ENCODE results near the gene IRF2BPL. TPM values are rescaled to one million over a fixed set of nuclear protein-coding genes. Genes with fewer than 3 reads are reported as not detected.

The IRF2BPL gene
- 97.1 TPM for total RNA-seq
- 15.7 TPM for polyA plus RNA-seq (ENCODE audit: insufficient read depth, low read depth, low replicate concordance)
- long read RNA-seq, donor 1, full-length matches to known transcripts: 133 of 133 reads
- long read RNA-seq, donor 1, partial matches to known transcripts: 0 of 133 reads
- long read RNA-seq, donor 1, other reads (novel, unspliced or antisense): 0 of 133 reads
- long read RNA-seq, donor 2, full-length matches to known transcripts: 114 of 114 reads
- long read RNA-seq, donor 2, partial matches to known transcripts: 0 of 114 reads
- long read RNA-seq, donor 2, other reads (novel, unspliced or antisense): 0 of 114 reads
- long read RNA-seq, donor 3, full-length matches to known transcripts: 202 of 202 reads
- long read RNA-seq, donor 3, partial matches to known transcripts: 0 of 202 reads
- long read RNA-seq, donor 3, other reads (novel, unspliced or antisense): 0 of 202 reads
- long read RNA-seq, donor 4, full-length matches to known transcripts: 103 of 103 reads
- long read RNA-seq, donor 4, partial matches to known transcripts: 0 of 103 reads
- long read RNA-seq, donor 4, other reads (novel, unspliced or antisense): 0 of 103 reads
- long read RNA-seq, donor 5, full-length matches to known transcripts: 11 of 11 reads
- long read RNA-seq, donor 5, partial matches to known transcripts: 0 of 11 reads
- long read RNA-seq, donor 5, other reads (novel, unspliced or antisense): 0 of 11 reads
- long read RNA-seq, donor 6, full-length matches to known transcripts: 61 of 61 reads
- long read RNA-seq, donor 6, partial matches to known transcripts: 0 of 61 reads
- long read RNA-seq, donor 6, other reads (novel, unspliced or antisense): 0 of 61 reads
- long read RNA-seq, donor 7, full-length matches to known transcripts: 75 of 76 reads
- long read RNA-seq, donor 7, partial matches to known transcripts: 0 of 76 reads
- long read RNA-seq, donor 7, other reads (novel, unspliced or antisense): 1 of 76 reads
- long read RNA-seq, donor 8, full-length matches to known transcripts: 145 of 145 reads
- long read RNA-seq, donor 8, partial matches to known transcripts: 0 of 145 reads
- long read RNA-seq, donor 8, other reads (novel, unspliced or antisense): 0 of 145 reads
- long read RNA-seq, donor 9, full-length matches to known transcripts: 82 of 82 reads
- long read RNA-seq, donor 9, partial matches to known transcripts: 0 of 82 reads
- long read RNA-seq, donor 9, other reads (novel, unspliced or antisense): 0 of 82 reads
- long read RNA-seq, donor 10, full-length matches to known transcripts: 137 of 137 reads
- long read RNA-seq, donor 10, partial matches to known transcripts: 0 of 137 reads
- long read RNA-seq, donor 10, other reads (novel, unspliced or antisense): 0 of 137 reads

GRCh38 chr14:77028384-77029231 lies at the start of gene IRF2BPL:
IRF2BPL (minus strand) TSS chr14:77028708; CDS start chr14:77027792, 916 bp downstream.
- intact Hi-C loops (cut with DNase I): no loop called here
- H3K27me3 ChIP-seq (ENCODE audit: control insufficient read depth, insufficient read depth, low read length): no peaks in the 10 kb centered on the region
- peak within 1 kb of the TSS; percentile 75 to 86 (median 76) for H3K4me3 ChIP-seq (ENCODE audit: low read length in 3 of 3)
- peaks cover 15 to 42% (median 33%) of the 10 kb centered on the region in 3 donors for H3K4me1 ChIP-seq (ENCODE audit: control insufficient read depth in 2 of 3, insufficient read depth in 2 of 3, low read depth in 1 of 3, low read length in 3 of 3)
- peak within 1 kb of the TSS; percentile 64 to 93 (median 93) for H3K9ac ChIP-seq (ENCODE audit: low read length in 3 of 3)
- peaks cover 0 to 14% (median 2%) of the 10 kb centered on the region in 3 donors for H3K36me3 ChIP-seq (ENCODE audit: control insufficient read depth in 2 of 3, insufficient read depth in 3 of 3, low read length in 3 of 3)
- no peaks in the 10 kb centered on the region for H3K9me3 ChIP-seq (ENCODE audit: control insufficient read depth in 2 of 3, insufficient read depth in 1 of 3, low read length in 3 of 3)
- FAIRE-seq: no peak
- peak within 1 kb of the TSS; percentile 99 for H3K27ac ChIP-seq (ENCODE audit: low read depth in 2 of 2, low read length in 2 of 2)
- TF ChIP-seq CTCF (IDR thresholded peaks at IDR 0.05; ENCODE audit: borderline replicate concordance, extremely low read depth, insufficient read depth): no peak
- DNase-seq: peak; percentile 98 to 100 (median 99)

- Histone ChIP-seq H3K9ac (ENCODE audit: low read length in 3 of 3) (no peak overlapping the region), H3K4me3 (ENCODE audit: low read length in 3 of 3) (peak overlapping the region in 1 of 3 donors; percentile 25), H3K9me3 (ENCODE audit: control insufficient read depth in 2 of 3, insufficient read depth in 1 of 3, low read length in 3 of 3) (no peaks in the 10 kb centered on the region), H3K27me3 (ENCODE audit: control insufficient read depth, insufficient read depth, low read length) (no peaks in the 10 kb centered on the region), H3K4me1 (ENCODE audit: control insufficient read depth in 2 of 3, insufficient read depth in 2 of 3, low read depth in 1 of 3, low read length in 3 of 3) (peaks cover 0 to 8% (median 4%) of the 10 kb centered on the region in 3 donors), H3K36me3 (ENCODE audit: control insufficient read depth in 2 of 3, insufficient read depth in 3 of 3, low read length in 3 of 3) (no peaks in the 10 kb centered on the region), H3K27ac (ENCODE audit: low read depth in 2 of 2, low read length in 2 of 2) (peak overlapping the region; percentile 47 to 86)
- no peak for DNase-seq
- FAIRE-seq: no peak
- intact Hi-C loops (cut with DNase I): no loop called here
- no peak for TF ChIP-seq CTCF (IDR thresholded peaks at IDR 0.05; ENCODE audit: borderline replicate concordance, extremely low read depth, insufficient read depth)
Measured at GRCh38 chr14:77077040-77077439, 48.5 kb upstream of the IRF2BPL start.

Data from kidney (tissue), 22 donors.